ENCODE data around the gene TMC3.
"Not testable (repeated sequence)": the region's sequence is repeated elsewhere in the genome, so short reads cannot be mapped to it uniquely, and the experiment has no call there.

The TMC3 gene

GRCh38 chr15:81384891-81385720, 11.1 kb upstream of the TMC3 start:
- no peak for DNase-seq

GRCh38 chr15:81381720-81382119, 7.7 kb upstream of the TMC3 start:
- DNase-seq, result no peak

DNA sequence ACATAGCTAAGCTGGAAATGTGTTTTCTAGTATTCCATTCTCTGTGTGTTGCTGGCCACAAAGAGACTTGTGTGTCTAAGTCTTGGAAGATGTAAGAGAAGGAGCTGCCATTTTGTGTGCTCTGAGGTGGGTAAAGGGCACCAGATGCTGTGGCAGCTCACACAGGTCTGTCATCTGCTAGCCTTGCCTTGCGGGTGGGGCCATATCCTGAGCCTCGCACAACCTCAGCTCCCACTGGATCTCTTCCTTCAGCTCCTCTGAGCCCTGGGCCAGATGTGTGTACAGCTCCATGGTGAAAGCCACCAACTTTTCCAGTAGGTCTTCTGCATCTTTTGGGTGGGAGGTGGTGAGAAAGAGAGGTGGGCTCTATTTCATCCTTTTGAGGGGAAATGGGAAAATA, 6.7 kb upstream of the TMC3 start:
- DNase-seq, result no peak

- DNase-seq, result no peak
Measured at GRCh38 chr15:81380203-81380602, 6.2 kb upstream of the TMC3 start.

- DNase-seq, result no peak
Measured at GRCh38 chr15:81379269-81379668, 5.3 kb upstream of the TMC3 start.

DNA sequence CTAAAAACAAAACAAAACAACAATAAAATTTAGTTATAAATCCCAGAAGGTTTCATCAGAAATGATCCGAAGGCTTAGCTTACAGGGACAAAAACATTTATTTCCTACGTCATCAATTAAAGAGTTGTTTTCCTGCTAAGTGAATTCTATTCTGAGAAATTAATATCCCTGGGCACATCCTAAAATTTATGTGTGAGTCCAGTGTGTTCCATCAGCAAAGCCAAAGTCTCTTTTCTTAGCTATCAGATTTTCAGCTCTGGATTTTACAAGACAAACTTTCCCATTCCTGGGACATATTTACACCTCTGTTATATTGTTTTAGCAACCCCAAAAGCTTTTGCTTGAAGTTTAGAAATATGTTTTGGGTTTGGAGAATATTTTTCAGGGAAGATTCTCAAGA, 4.4 kb upstream of the TMC3 start:
- no peak for DNase-seq

- no peak for DNase-seq
Measured at GRCh38 chr15:81377871-81378270, 3.9 kb upstream of the TMC3 start.

- no peak for DNase-seq
Measured at GRCh38 chr15:81376231-81376630, 2.2 kb upstream of the TMC3 start.

GRCh38 chr15:81375461-81375860, 1.4 kb upstream of the TMC3 start:
- DNase-seq, result no peak

DNA sequence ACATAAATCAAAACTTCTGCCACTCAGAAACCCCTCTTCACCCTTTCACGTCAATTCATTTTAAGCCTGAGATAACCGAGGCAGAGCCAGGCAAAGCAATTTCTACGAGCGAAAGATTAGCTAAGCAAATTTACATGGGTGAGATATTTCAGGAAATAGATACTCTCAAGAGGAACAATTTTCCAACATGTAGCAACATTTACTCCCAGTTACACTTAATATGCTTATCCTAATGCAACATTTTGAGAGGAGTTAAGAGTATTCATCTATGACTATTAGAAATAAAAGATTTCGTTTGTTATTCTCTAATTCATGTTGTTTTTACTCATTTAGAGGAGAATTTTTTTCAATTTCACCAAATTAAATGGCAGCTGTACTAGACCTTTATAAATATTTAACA, 837 bp downstream of the TMC3 start:
- DNase-seq, result no peak

DNA sequence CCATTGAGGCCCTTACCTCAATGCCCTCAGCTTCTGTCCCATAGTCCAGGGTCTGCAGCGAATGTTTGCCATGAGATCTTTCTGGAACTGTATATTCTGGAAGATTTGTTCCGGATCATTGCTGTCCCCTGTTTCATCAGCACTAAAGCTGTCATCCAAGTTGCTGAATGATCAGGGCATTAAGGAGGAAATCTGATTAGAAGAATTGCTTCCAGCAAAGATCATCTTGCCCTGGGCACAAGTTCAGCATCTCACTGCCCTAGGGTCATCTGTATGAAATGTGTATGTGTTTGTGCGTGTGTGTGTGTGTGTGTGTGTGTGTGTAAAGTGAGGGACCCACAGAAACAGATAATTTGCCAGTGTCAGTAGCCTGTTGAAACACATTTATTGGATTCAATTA, 1.4 kb downstream of the TMC3 start:
- no peak for DNase-seq

DNA sequence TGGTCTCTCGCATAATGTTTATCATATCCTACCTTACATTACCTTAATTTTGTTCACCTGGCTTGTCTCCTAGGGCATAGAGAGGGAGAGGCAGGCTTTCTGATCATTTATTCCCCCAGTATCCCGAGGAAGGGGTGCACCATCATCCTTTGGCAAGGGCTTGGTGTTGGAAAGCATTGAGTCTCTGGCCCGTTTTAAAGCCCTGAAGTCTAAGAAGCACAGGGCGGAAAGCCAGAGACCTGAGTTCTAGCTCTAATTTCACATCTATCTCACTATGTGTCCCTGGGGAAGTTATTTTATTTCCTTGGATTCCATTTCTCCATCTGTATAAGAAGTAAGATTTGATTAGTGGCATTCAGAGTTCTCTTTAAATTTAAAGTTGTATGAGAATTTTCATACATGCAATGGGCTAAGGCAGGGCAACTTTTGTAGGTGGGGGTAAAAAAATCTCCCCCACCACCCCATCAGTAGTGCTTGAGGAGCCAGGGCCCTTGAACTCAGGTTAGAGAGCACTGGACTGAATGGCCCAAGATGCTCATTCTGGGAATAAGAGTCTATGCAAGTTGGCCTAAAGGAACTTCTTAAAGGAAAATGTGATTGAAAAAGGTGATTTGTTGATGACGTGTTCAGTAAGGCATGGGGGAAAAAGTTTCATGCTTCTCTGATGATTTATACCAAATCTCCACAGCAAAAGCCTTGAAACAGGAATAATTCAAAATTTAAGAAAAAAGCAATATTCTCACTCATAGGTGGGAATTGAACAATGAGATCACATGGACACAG, 10.1 kb downstream of the TMC3 start:
- DNase-seq, result no peak

DNA sequence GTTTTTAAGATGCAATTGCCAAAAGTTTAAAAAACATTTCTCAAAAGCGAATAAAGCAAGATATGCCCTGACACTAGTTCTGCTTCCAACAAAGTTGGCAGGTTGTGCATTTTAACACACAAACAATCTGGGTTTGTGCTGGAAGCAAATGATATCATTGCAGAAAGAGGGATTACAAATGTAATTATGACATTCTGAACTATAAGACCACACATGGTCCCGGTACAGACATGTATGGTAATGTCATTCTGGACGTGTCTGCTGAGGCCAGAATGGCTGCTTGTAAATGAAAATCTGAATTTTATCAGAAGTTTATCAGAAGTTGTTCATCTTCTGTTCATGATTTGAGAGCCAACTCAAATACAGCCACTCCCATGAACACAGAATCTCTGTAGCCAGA, 10.7 kb downstream of the TMC3 start:
- DNase-seq, result no peak

GRCh38 chr15:81362790-81363189, 11.2 kb downstream of the TMC3 start:
- DNase-seq, result no peak

GRCh38 chr15:81361891-81362290, 12.1 kb downstream of the TMC3 start:
- DNase-seq, result no peak

- no peak for DNase-seq
Measured at GRCh38 chr15:81360491-81360890, 13.5 kb downstream of the TMC3 start.

DNA sequence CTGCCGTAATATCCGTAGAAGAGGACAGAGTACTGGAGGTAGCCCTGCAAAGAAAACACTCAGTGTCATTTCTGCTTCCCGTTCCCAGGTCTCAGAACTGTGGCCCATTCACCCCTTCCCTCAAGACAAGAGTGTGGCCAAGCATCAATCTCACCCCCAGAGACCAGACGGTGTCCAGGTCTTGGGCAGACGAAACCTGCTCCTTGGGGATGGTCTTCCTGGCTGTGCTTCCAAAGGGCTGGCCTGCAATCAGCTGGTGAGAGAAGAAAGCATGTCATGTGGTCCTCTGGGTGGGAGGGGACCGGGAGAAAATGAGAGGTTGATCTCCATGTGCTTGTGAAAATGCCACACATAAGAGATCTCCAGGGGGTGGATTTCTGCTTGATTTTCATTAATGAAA, 15.8 kb downstream of the TMC3 start:
- DNase-seq, result no peak

DNA sequence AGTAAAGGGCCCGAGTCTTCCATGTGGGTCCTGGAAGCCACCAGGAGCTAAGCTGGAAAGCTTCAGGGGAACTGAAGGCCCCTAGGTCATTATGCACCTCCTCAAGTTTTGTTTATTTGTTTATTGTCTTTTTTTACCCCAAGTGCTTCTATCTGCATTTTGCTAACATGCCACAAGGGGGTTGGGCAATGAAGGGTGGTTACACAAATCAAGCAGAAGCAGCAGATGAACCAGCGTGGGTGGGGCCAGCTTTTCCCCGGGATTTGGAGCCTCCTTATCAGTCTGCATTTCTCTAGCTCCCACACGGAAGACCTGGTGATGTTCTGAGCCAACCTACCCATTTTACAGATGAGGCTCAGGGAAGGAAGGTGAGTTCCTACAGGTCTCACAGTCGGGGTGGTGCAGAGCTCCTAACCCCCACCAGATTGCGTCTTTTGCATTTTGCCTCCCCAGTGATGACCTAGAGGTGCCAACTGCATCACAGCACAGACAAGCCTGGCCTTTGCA, 16.8 kb downstream of the TMC3 start:
- no peak for DNase-seq

DNA sequence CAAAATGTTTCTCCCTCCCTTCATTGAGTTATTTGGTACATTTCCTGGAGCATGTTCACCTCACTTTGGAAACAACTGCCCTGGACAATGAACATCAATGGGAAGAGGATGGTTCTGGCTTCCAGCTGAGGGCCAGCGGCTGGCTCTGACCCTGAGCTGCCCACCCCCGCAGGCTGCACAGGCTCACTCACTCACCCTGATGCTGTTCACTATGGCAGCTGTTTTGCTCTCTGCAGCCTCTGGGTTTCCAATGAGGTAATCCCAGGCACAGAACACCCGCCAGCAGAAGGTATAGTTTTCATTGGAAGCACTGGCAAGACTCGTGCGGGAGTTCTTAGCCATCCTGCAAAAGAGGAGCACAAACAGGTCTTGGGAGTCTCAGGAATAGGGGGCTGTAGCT, 17.8 kb downstream of the TMC3 start:
- no peak for DNase-seq

DNA sequence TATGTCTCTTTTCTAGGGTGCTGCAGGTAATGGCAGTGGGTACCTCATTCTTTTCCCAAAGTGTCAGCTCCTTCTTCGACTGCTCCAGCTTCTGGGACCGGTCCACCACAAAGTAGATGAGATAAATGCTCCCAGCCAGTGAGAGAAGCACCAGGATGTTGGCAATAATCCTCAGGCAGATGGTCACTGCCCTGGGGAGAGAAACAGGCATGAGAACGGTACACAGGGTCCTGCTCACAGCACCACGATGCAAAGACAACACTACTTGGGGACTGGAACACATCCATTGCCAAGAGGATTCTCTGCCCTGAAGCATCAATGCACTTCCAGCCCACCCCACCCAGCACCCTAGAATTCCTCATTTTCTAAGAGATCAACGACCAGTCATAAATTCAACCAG, 22.4 kb downstream of the TMC3 start:
- DNase-seq, result no peak

GRCh38 chr15:81349271-81349670, 24.7 kb downstream of the TMC3 start:
- no peak for DNase-seq

DNA sequence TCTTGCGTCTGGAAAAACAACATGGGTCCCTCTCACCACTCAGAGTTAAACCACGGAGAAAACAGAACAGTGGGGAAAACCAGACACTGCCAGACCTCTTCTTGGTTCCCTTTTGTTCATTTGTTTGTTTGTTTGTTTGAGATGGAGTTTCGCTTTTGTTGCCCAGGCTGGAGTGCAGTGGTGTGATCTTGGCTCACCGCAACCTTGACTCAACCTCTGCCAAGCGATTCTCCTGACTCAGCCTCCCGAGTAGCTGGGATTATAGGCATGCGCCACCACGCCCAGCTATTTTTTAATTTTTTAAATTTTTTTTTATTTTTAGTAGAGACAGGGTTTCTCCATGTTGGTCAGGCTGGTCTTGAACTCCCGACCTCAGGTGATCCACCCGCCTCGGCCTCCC, 25.3 kb downstream of the TMC3 start:
- not testable (repeated sequence) for DNase-seq

DNA sequence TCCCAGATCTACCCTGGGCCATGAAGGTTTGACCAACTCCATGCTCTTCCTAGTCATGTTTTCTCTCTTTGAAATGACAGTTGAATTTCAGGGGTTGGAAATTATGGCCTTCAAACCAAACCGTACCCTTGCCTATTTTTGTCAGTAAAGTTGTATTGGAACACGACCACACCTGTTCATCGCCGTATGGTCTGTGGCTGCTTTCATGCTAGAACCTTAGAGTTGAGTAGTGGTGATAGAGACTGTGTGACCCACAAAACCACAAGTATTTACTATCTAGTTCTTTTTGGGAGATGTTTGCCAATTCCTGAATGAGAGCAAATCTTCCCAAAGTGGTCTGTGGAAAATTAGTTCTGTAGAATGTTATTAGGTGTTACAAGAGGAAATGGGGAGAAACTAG, 26.1 kb downstream of the TMC3 start:
- no peak for DNase-seq

GRCh38 chr15:81346611-81347010, 27.4 kb downstream of the TMC3 start:
- no peak for DNase-seq

Data from CD4-positive, alpha-beta T cell treated with Interleukin-12 subunit alpha and Interleukin-12 subunit beta, for 1 hour (primary cell).